ENCODE results near the gene PCSK4.

The PCSK4 gene

DNA sequence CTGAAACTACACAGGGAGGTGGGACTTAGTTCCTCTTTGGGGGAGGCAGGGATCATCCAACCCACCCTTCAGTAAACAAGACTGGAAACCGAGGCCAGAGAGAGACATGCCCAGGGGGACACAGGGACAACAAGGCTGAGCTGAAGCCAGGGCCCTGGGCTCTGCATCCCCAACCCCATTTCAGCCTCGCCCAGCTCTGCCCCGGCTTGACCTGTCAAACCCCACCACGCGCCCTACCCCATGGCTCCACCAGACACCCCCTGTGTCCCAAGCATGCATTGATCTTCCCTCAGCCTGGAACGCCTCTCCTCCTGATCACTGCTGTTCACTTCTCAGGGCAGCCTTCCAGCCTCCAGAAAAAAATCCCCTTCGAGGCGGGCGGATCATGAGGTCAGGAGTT, 42.2 kb downstream of the PCSK4 start:
- no peak for DNase-seq (ENCODE audit: low read depth)
- no peak for TF ChIP-seq CTCF (IDR thresholded peaks at IDR 0.05; ENCODE audit: insufficient read depth, low read depth, low read length, missing control alignments)
- H3K4me3 ChIP-seq (ENCODE audit: low read depth, low read length) = no peak overlapping the region

DNA sequence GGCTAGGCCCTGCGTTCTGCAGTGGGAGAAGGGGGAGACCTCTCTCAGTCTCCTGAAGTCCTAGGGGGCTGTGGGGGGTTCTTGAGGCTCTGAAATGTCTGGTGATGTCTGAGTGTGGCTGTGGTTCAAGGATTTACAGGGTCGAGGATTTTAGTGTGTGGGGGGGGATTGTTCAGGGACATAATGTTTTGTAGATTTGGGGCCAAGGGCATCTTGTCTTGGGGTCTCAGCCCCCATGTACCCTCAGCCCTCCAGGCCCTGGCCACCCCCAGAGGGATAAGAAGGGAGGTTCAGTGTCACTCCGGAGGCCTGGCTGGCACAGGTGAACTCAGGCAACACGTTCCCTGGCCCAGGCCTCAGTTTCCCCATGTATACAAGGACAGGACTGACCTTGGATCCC, 42.6 kb downstream of the PCSK4 start:
- DNase-seq (ENCODE audit: low read depth) = no peak
- no peak for TF ChIP-seq CTCF (IDR thresholded peaks at IDR 0.05; ENCODE audit: insufficient read depth, low read depth, low read length, missing control alignments)
- H3K4me3 ChIP-seq (ENCODE audit: low read depth, low read length) = no peak overlapping the region

- H3K4me3 ChIP-seq (ENCODE audit: low read depth, low read length) = no peak overlapping the region
- no peak for DNase-seq (ENCODE audit: low read depth)
Observed at GRCh38 chr19:1446713-1447481, 43.3 kb downstream of the PCSK4 start.

DNA sequence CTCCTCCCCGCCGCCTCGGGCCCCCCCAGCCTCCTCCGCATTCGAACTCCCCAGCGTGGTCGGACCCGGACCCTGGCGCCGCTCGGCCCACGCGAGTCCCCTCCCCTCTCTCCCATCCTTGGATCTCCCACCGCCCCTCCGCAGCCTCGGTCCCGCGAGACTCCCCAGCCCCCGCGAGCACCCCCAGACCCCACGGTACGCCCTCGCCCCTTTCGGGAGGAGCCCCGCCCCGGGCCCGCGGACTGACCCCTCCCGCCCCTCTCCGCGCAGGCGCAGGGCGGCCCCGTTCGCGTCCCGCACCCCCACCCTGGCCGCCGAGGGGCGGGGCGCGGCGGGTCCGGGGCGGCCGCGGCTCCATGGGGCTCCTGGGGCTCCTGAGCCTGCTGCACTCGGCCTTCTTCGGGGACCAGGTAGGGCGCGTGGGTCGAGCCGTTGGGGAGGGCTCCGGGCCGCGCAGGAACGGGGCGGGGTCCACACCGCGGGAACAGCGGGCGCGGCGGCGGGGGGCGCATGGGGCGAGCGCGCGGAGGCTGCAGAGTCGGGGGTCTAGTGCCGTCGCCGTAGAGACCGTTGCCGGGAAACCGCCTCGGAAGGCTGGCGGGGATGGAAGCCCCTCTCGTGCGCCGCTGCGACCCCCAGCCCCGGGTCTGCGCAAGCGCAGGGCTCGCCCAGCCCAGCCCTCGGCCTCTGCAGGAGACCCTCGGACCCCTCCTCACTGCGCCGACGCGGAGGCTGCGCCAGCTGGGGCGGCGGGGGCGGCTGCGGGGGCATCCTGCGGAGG, 44.0 kb downstream of the PCSK4 start:
- TF ChIP-seq CTCF (IDR thresholded peaks at IDR 0.05; ENCODE audit: insufficient read depth, low read depth, low read length, missing control alignments) = no peak
- DNase-seq (ENCODE audit: low read depth) = no peak
- no peak overlapping the region for H3K4me3 ChIP-seq (ENCODE audit: low read depth, low read length)

More at GRCh38 chr19:1446713-1447481, 43.3 kb downstream of the PCSK4 start:
- TF ChIP-seq CTCF (IDR thresholded peaks at IDR 0.05; ENCODE audit: insufficient read depth, low read depth, low read length, missing control alignments) = no peak

GRCh38 chr19:1445185-1445931, 44.8 kb downstream of the PCSK4 start:
- peak; percentile 74 for DNase-seq (ENCODE audit: low read depth)
- peak overlapping the region; percentile 46 for H3K4me3 ChIP-seq (ENCODE audit: low read depth, low read length)
- TF ChIP-seq CTCF (IDR thresholded peaks at IDR 0.05; ENCODE audit: insufficient read depth, low read depth, low read length, missing control alignments) = peak; percentile 88

GRCh38 chr19:1441677-1442438, 48.3 kb downstream of the PCSK4 start:
- H3K4me3 ChIP-seq (ENCODE audit: low read depth, low read length) = no peak overlapping the region
- no peak for DNase-seq (ENCODE audit: low read depth)
- TF ChIP-seq CTCF (IDR thresholded peaks at IDR 0.05; ENCODE audit: insufficient read depth, low read depth, low read length, missing control alignments) = no peak

All from GM12865 (cell line).